Vagina (tissue), 2 donors: ENCODE measurements around the gene DIMT1.

Experiments
- POLR2AphosphoS5 ChIP-seq, 2 donors: sonication (generic); formaldehyde crosslinking; IDR thresholded peaks; one replicate each; pipeline ENCODE4 v1.9.0; 2017; ENCODE audit warnings: antibody characterized with exemption in 2 of 2, mild to moderate bottlenecking in 2 of 2, low read depth in 1 of 2; ENCODE audit not compliant: insufficient read depth in 1 of 2
- TF ChIP-seq, protein P1 (sequence below), 3 experiments: fragments of 450-650 bp in 2 of 3; fragments of 200-600 bp in 1 of 3; sonication (generic) in 1 of 3; IDR thresholded peaks; one replicate each; pipeline ENCODE4 v1.5.1; 2017 to 2019; ENCODE audit warnings: antibody characterized with exemption in 3 of 3, mild to moderate bottlenecking in 2 of 3, moderate library complexity in 2 of 3

DNA sequence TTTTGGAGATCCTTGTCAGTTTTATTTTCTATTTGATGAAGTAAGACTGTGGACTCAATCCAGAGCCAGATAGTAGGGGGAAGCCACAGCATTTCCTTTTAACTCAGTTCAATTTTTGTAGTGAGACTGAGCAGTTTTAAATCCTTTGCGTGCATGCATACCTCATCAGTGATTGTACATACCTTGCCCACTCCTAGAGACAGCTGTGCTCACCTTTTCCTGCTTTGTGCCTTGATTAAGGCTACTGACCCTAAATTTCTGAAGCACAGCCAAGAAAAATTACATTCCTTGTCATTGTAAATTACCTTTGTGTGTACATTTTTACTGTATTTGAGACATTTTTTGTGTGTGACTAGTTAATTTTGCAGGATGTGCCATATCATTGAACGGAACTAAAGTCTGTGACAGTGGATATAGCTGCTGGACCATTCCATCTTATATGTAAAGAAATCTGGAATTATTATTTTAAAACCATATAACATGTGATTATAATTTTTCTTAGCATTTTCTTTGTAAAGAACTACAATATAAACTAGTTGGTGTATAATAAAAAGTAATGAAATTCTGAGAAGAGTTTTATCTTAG is 17.8 kb downstream of the DIMT1 start:
- TF ChIP-seq POLR2AphosphoS5 (IDR thresholded peaks at IDR 0.05; ENCODE audit: insufficient read depth in 1 of 2, low read depth in 1 of 2): no peak
- TF ChIP-seq, protein P1, sequence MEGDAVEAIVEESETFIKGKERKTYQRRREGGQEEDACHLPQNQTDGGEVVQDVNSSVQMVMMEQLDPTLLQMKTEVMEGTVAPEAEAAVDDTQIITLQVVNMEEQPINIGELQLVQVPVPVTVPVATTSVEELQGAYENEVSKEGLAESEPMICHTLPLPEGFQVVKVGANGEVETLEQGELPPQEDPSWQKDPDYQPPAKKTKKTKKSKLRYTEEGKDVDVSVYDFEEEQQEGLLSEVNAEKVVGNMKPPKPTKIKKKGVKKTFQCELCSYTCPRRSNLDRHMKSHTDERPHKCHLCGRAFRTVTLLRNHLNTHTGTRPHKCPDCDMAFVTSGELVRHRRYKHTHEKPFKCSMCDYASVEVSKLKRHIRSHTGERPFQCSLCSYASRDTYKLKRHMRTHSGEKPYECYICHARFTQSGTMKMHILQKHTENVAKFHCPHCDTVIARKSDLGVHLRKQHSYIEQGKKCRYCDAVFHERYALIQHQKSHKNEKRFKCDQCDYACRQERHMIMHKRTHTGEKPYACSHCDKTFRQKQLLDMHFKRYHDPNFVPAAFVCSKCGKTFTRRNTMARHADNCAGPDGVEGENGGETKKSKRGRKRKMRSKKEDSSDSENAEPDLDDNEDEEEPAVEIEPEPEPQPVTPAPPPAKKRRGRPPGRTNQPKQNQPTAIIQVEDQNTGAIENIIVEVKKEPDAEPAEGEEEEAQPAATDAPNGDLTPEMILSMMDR (IDR thresholded peaks at IDR 0.05): no peak
